Right kidney (tissue), 1 donor: Measurements from ENCODE around the gene ZFP57.

ENCODE experiments used
- DNase-seq: peaks from one replicate; pipeline ENCODE4 v3.0.0-alpha.2; 2016

The ZFP57 gene

DNA sequence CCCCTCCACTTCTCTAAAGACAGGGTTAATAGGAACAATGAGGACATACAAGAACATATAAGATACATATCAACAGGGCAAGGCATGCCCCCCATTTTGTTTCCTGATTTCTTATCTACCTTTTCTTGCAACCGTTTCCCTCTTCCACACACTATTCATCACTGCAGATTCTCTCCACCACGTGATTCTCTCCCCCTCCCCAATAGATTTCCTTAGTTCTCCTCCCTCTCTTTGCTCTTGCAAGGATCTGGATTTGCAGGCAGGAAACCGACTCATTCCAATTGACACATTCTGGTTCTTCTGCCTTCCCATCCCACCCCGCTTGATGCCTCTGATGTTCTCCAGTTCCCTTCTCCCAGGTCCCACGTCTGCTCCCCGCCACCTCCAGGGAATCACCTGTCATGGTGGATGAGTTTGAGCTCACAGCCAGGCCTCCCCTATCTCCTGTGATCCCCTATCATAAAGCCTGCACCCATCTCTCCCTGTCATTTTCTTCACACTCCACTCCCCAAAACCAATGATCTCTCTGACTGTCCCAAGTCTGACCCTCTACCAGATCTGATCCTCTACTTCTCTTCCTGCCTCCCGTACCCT is 55.5 kb downstream of the ZFP57 start:
- no peak for DNase-seq

DNA sequence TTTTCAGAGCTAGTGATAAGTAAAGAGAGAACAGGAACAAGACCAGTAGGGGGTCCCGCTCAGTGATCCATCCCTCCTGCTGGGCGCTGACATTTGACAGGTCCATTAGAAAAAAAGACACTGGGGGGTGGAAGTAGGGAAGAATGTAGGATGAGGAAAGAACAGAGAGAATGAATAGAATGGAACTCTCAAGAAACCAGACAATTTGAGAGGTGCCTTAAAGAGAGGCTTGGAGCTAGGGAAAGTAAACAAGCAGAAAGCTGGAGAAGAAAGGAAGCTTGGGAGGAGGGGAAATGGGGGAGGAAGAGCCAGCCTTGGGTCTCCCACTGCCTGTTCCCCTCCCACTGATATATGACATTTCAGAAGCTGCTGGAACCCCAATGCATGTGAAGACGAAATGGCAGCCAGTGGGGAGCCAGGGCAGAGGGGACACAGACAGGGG is 56.4 kb downstream of the ZFP57 start:
- no peak for DNase-seq
